OCI-LY3 (cell line): ENCODE measurements around the gene TMEM14C.

Experiments
- H2AFZ ChIP-seq: fragments of 200-600, 300-600 bp; shearing (Covaris generic); 2 replicates; pipeline ENCODE4 v1.6.0; 2014; ENCODE audit warnings: antibody characterized with exemption, low read depth, low read length
- H3K27ac ChIP-seq: fragments of 200-600, 300-600 bp; sonication (generic); 2 replicates; pipeline ENCODE4 v1.5.1; 2014; ENCODE audit warnings: mild to moderate bottlenecking, low read length, moderate library complexity, mixed read lengths
- H3K27me3 ChIP-seq: fragments of 200-600, 300-600 bp; sonication (generic); 2 replicates; pipeline ENCODE4 v1.6.1; 2014; ENCODE audit warnings: low read depth, low read length, mixed read lengths
- H3K36me3 ChIP-seq: fragments of 200-600, 300-600 bp; sonication (generic); replicated peaks from 2 replicates; pipeline ENCODE3; 2014; ENCODE audit warnings: low read depth, low read length, mixed read lengths
- H3K4me1 ChIP-seq: fragments of 300-600, 200-600 bp; sonication (generic); 2 replicates; pipeline ENCODE4 v1.6.1; 2014; ENCODE audit warnings: low read length, mixed read lengths
- H3K4me2 ChIP-seq: fragments of 200-600, 300-600 bp; sonication (generic); 2 replicates; pipeline ENCODE4 v1.6.1; 2014; ENCODE audit warnings: low read length, mixed read lengths
- H3K4me3 ChIP-seq: fragments of 300-600, 200-600 bp; sonication (generic); 2 replicates; pipeline ENCODE4 v1.5.1; 2014; ENCODE audit warnings: antibody characterized with exemption, mild to moderate bottlenecking, low read length, moderate library complexity
- H3K79me2 ChIP-seq: fragments of 300-600, 200-600 bp; shearing (Covaris generic); 2 replicates; pipeline ENCODE4 v1.6.1; 2014; ENCODE audit warnings: mild to moderate bottlenecking, low read length, mixed read lengths
- H3K9ac ChIP-seq: fragments of 300-600, 200-600 bp; shearing (Covaris generic); 2 replicates; pipeline ENCODE4 v1.6.0; 2014; ENCODE audit warnings: mild to moderate bottlenecking, low read length, moderate library complexity
- H3K9me3 ChIP-seq: fragments of 200-600, 300-600 bp; shearing (Covaris generic); 2 replicates; pipeline ENCODE4 v1.6.1; 2014; ENCODE audit warnings: low read length, mixed read lengths; ENCODE audit not compliant: insufficient read depth
- H4K20me1 ChIP-seq: fragments of 200-600, 300-600 bp; sonication (generic); 2 replicates; pipeline ENCODE4 v1.6.1; 2016; ENCODE audit warnings: low read length, mixed read lengths; ENCODE audit not compliant: insufficient read depth
- CTCF ChIP-seq: fragments of 200-600, 300-600 bp; sonication (generic); IDR thresholded peaks from 2 replicates; pipeline ENCODE4 v1.5.1; 2014; ENCODE audit warnings: antibody characterized with exemption, low read length, low read depth
- EZH2phosphoT487 ChIP-seq: fragments of 200-600 bp; shearing (Covaris generic); IDR thresholded peaks from 2 replicates; pipeline ENCODE4 v1.6.1; 2018; ENCODE audit warnings: antibody characterized with exemption, mixed run types, low read depth

The TMEM14C gene

GRCh38 chr6:10682355-10682988, 40.4 kb upstream of the TMEM14C start:
- H3K4me1 ChIP-seq = no peaks in the 10 kb centered on the region

GRCh38 chr6:10684618-10685017, 38.3 kb upstream of the TMEM14C start:
- Histone ChIP-seq H3K9ac (no peak overlapping the region), H3K4me1 (no peaks in the 10 kb centered on the region), H3K36me3 (no peaks in the 10 kb centered on the region), H3K4me3 (no peak overlapping the region), H3K4me2 (no peak overlapping the region), H2AFZ (no peak overlapping the region), H3K79me2 (no peaks in the 10 kb centered on the region), H3K27ac (no peak overlapping the region), H3K9me3 (no peaks in the 10 kb centered on the region), H3K27me3 (no peaks in the 10 kb centered on the region), H4K20me1 (no peaks in the 10 kb centered on the region)
- TF ChIP-seq CTCF (no peak), EZH2phosphoT487 (no peak)

More at GRCh38 chr6:10682355-10682988, 40.4 kb upstream of the TMEM14C start:
- Histone ChIP-seq H3K4me2 (no peak overlapping the region), H4K20me1 (no peaks in the 10 kb centered on the region), H3K27ac (no peak overlapping the region), H3K36me3 (no peaks in the 10 kb centered on the region), H3K9me3 (no peaks in the 10 kb centered on the region), H3K4me3 (no peak overlapping the region), H3K79me2 (no peaks in the 10 kb centered on the region), H3K27me3 (no peaks in the 10 kb centered on the region), H3K9ac (no peak overlapping the region), H2AFZ (no peak overlapping the region)
- TF ChIP-seq CTCF = no peak
- no peak for TF ChIP-seq EZH2phosphoT487

GRCh38 chr6:10685092-10685915, 37.6 kb upstream of the TMEM14C start:
- no peak for TF ChIP-seq EZH2phosphoT487
- TF ChIP-seq CTCF = no peak

GRCh38 chr6:10686901-10687300, 36.0 kb upstream of the TMEM14C start:
- no peak overlapping the region for H3K4me2 ChIP-seq
- H3K79me2 ChIP-seq = no peaks in the 10 kb centered on the region
- TF ChIP-seq CTCF (no peak), EZH2phosphoT487 (no peak)
- H3K9ac ChIP-seq = no peak overlapping the region
- H4K20me1 ChIP-seq = no peaks in the 10 kb centered on the region
- no peaks in the 10 kb centered on the region for H3K4me1 ChIP-seq
- no peaks in the 10 kb centered on the region for H3K27me3 ChIP-seq
- H3K27ac ChIP-seq = no peak overlapping the region
- no peaks in the 10 kb centered on the region for H3K36me3 ChIP-seq
- no peaks in the 10 kb centered on the region for H3K9me3 ChIP-seq
- H2AFZ ChIP-seq = no peak overlapping the region
- H3K4me3 ChIP-seq = no peak overlapping the region

More at GRCh38 chr6:10685092-10685915, 37.6 kb upstream of the TMEM14C start:
- Histone ChIP-seq H3K27me3 (no peaks in the 10 kb centered on the region), H3K27ac (no peak overlapping the region), H3K4me1 (no peaks in the 10 kb centered on the region), H4K20me1 (no peaks in the 10 kb centered on the region), H3K36me3 (no peaks in the 10 kb centered on the region), H2AFZ (no peak overlapping the region), H3K79me2 (no peaks in the 10 kb centered on the region), H3K4me3 (no peak overlapping the region), H3K9ac (no peak overlapping the region), H3K4me2 (no peak overlapping the region), H3K9me3 (no peaks in the 10 kb centered on the region)
